K562 (cell line): ENCODE measurements around the gene MSI1. TPM values are rescaled to one million over a fixed set of nuclear protein-coding genes. Genes with fewer than 3 reads are reported as not detected.

Experiments
- ATAC-seq: fragments of 200-7000 bp; cut with Tn5 transposase; 3 replicates; pipeline ENCODE4 v1.9.1; 2020; ENCODE audit warnings: moderate library complexity
- BruUV-seq: library from RNA; stranded (reverse); fragments of 400-500 nt; replicated peaks from 2 replicates; lab custom pipeline; 2021; lab: Mats Ljungman, UMichigan
- CTCF ChIA-PET: fragments of 300-600 bp; formaldehyde crosslinking; extraction: SDS; loops from one replicate; lab custom pipeline; 2021; ENCODE audit warnings: low intra/inter-chr PET ratio; lab: Yijun Ruan, JAX
- POLR2A ChIA-PET: fragments of 300-600, 350-650 bp; sonication (Branson Sonifier 250); formaldehyde crosslinking; extraction: SDS; loops from one replicate; lab custom pipeline; 2021; ENCODE audit warnings: antibody characterized with exemption, inconsistent platforms; lab: Yijun Ruan, JAX
- DNase-seq, 4 experiments: peaks; one replicate each; pipeline versions ENCODE4 v3.0.0 to v3.0.0-alpha.2; 2011 to 2018; ENCODE audit warnings: low spot score in 3 of 4, mixed read lengths in 3 of 4; ENCODE audit errors: extremely low read depth in 1 of 4
- FAIRE-seq: peaks from 2 replicates; lab custom pipeline; 2011; peaks lifted over from hg19 to GRCh38; lab: Jason Lieb, UNC
- H2AFZ ChIP-seq: 2 replicates; pipeline ENCODE4 v1.6.0; 2011; ENCODE audit warnings: low read depth, low read length, control low read depth, inconsistent platforms
- H3K27ac ChIP-seq: fragments of 200-600 bp; 3 replicates; pipeline ENCODE4 v1.8.0; 2011; ENCODE audit warnings: low read depth, mild to moderate bottlenecking, control low read depth, inconsistent platforms, low read length, moderate library complexity, mixed read lengths; ENCODE audit errors: extremely low read depth
- H3K27me3 ChIP-seq, 2 experiments: fragments of 300-600 bp in 1 of 2; 2 replicates in 1 of 2; 3 replicates in 1 of 2; pipeline versions ENCODE4 v1.6.0 to v1.8.0; 2011; ENCODE audit warnings: inconsistent platforms in 2 of 2, low read length in 2 of 2, mild to moderate bottlenecking in 1 of 2, mixed read lengths in 1 of 2, moderate library complexity in 1 of 2; ENCODE audit not compliant: control insufficient read depth in 2 of 2, insufficient read depth in 2 of 2
- H3K36me3 ChIP-seq: fragments of 300-600 bp; 3 replicates; pipeline ENCODE4 v1.8.0; 2011; ENCODE audit warnings: mild to moderate bottlenecking, low read length, inconsistent platforms; ENCODE audit not compliant: control insufficient read depth, insufficient read depth
- H3K4me1 ChIP-seq, 2 experiments: fragments of 200-600 bp in 1 of 2; replicated peaks in 1 of 2; 2 replicates in 1 of 2; 3 replicates in 1 of 2; pipeline versions ENCODE4 v1.5.1 to v1.8.0; 2011; ENCODE audit warnings: inconsistent platforms in 2 of 2, low read length in 2 of 2, mild to moderate bottlenecking in 1 of 2, mixed read lengths in 1 of 2, moderate library complexity in 1 of 2; ENCODE audit not compliant: control insufficient read depth in 2 of 2, insufficient read depth in 2 of 2
- H3K4me2 ChIP-seq: 2 replicates; pipeline ENCODE4 v1.6.1; 2011; ENCODE audit warnings: low read length, control low read depth, inconsistent platforms, mixed read lengths; ENCODE audit not compliant: insufficient read depth
- H3K4me3 ChIP-seq: fragments of 200-600 bp; sonication (generic), shearing (Covaris generic); 2 replicates; pipeline ENCODE4 v1.5.1; 2016; ENCODE audit warnings: control low read depth, inconsistent platforms
- H3K79me2 ChIP-seq: fragments of 200-600 bp; 3 replicates; pipeline ENCODE4 v1.8.0; 2011; ENCODE audit warnings: low read length, inconsistent platforms; ENCODE audit not compliant: control insufficient read depth, insufficient read depth
- H3K9ac ChIP-seq, 2 experiments: 2 replicates each; pipeline versions ENCODE4 v1.6.0 to v1.6.1; 2011; ENCODE audit warnings: low read depth in 2 of 2, low read length in 2 of 2, control low read depth in 1 of 2, inconsistent platforms in 1 of 2, mild to moderate bottlenecking in 1 of 2, mixed read lengths in 1 of 2; ENCODE audit not compliant: insufficient read depth in 1 of 2
- H3K9me1 ChIP-seq: one replicate; pipeline ENCODE4 v1.6.0; 2011; ENCODE audit warnings: inconsistent platforms, mild to moderate bottlenecking, low read length, moderate library complexity; ENCODE audit not compliant: control insufficient read depth, insufficient read depth
- H3K9me3 ChIP-seq: replicated peaks from 2 replicates; pipeline ENCODE4 v1.5.1; 2011; ENCODE audit warnings: low read depth, low read length, inconsistent platforms; ENCODE audit not compliant: control insufficient read depth, insufficient read depth
- H4K20me1 ChIP-seq: replicated peaks from 2 replicates; pipeline ENCODE4 v1.6.1; 2011; ENCODE audit warnings: low read length, inconsistent platforms, mixed read lengths; ENCODE audit not compliant: control insufficient read depth, insufficient read depth
- ARID2 ChIP-seq: fragments of 450-650 bp; IDR thresholded peaks from 2 replicates; pipeline ENCODE4 v1.6.1; 2017; ENCODE audit warnings: antibody characterized with exemption, mild to moderate bottlenecking
- CLOCK ChIP-seq: fragments of 250-450 bp; sonication (Bioruptor Pico); IDR thresholded peaks from 2 replicates; pipeline ENCODE4 v1.4.0; 2020; ENCODE audit warnings: mild to moderate bottlenecking, moderate library complexity, borderline replicate concordance
- FOS ChIP-seq: IDR thresholded peaks from 3 replicates; pipeline ENCODE4 v1.6.1; 2011; ENCODE audit not compliant: insufficient read length; ENCODE audit errors: extremely low read depth
- NFIC ChIP-seq: fragments of 450-650 bp; IDR thresholded peaks from 2 replicates; pipeline ENCODE4 v1.6.1; 2017; ENCODE audit warnings: mild to moderate bottlenecking, inconsistent platforms
- PHTF2 ChIP-seq: fragments of 250-450 bp; sonication (Bioruptor Pico); IDR thresholded peaks from 2 replicates; pipeline ENCODE4 v1.5.0; 2021; ENCODE audit warnings: mild to moderate bottlenecking
- POLR3A ChIP-seq: IDR thresholded peaks from 2 replicates; pipeline ENCODE4 v1.6.1; 2011; ENCODE audit warnings: borderline replicate concordance, mild to moderate bottlenecking, moderate library complexity; ENCODE audit not compliant: insufficient read length, insufficient read depth; ENCODE audit errors: extremely low read depth
- PTTG1 ChIP-seq: fragments of 450-650 bp; IDR thresholded peaks from 2 replicates; pipeline ENCODE4 v1.6.1; 2016; ENCODE audit warnings: low read depth, mild to moderate bottlenecking, missing genetic modification characterization, missing compliant biosample characterization
- RCOR1 ChIP-seq, 2 experiments: IDR thresholded peaks; 2 replicates each; pipeline ENCODE4 v1.6.1; 2012; ENCODE audit warnings: low read depth in 2 of 2, low read length in 2 of 2, borderline replicate concordance in 1 of 2, improper control_type of control experiment in 1 of 2
- SRSF3 ChIP-seq: fragments of 200-400 bp; formaldehyde crosslinking; IDR thresholded peaks from 2 replicates; pipeline ENCODE4 v1.6.1; 2016; ENCODE audit warnings: mild to moderate bottlenecking, low read length, moderate library complexity; ENCODE audit not compliant: insufficient read depth
- ZNF239 ChIP-seq: fragments of 250-450 bp; sonication (Bioruptor Pico); IDR thresholded peaks from 2 replicates; pipeline ENCODE4 v1.4.0; 2020; ENCODE audit warnings: mild to moderate bottlenecking
- ZNF407 ChIP-seq: fragments of 450-650 bp; IDR thresholded peaks from 2 replicates; pipeline ENCODE4 v1.6.1; 2016; ENCODE audit warnings: low read depth
- WGBS: fragments of 100-300 bp; shearing (Covaris generic); methylation state at CpG from one replicate; pipeline ENCODE4 v1.1.6; 2016; ENCODE audit warnings: low coverage, mixed read lengths; ENCODE audit not compliant: insufficient coverage; ENCODE audit errors: missing lambda C conversion rate; 5-methylcytosine and 5-hydroxymethylcytosine counted together
- in situ Hi-C: fragments of 300-500 bp; cut with MboI; formaldehyde crosslinking; loops from 4 replicates; pipeline ENCODE4 v1.15.0; 2018; ENCODE audit warnings: inconsistent platforms, mixed read lengths
- intact Hi-C: fragments of 100-400 bp; cut with micrococcal nuclease; formaldehyde crosslinking; loops from 2 replicates; pipeline ENCODE4 v1.14.2; 2022
- polyA plus RNA-seq, 8 experiments: library from polyadenylated mRNA; depleted of rRNA in 4 of 8; stranded (reverse) in 5 of 8; unstranded in 3 of 8; fragments of >200 nt; fragmentation: Nextera tagmentation in 2 of 8; fragmentation: Illumina TruSeq in 1 of 8; extraction: Ambion mirVana in 2 of 8; extraction: Trizol in 1 of 8; gene quantifications; 2 replicates each; pipeline versions ENCODE4 v1.2.1 to v1.2.3, GENCODE V29; 2011 to 2014; ENCODE audit warnings: inconsistent platforms in 1 of 8, missing spikeins in 1 of 8
- total RNA-seq, 7 experiments: library from RNA; depleted of rRNA in 6 of 7; stranded (reverse); fragments of >200 nt in 6 of 7; fragmentation: Illumina TruSeq in 2 of 7; extraction: Trizol in 2 of 7; gene quantifications; 2 replicates each; pipeline versions ENCODE4 v1.2.1 to v1.2.3, GENCODE V29; 2011 to 2021; ENCODE audit warnings: low replicate concordance in 1 of 7

The MSI1 gene
- total and polyA plus RNA-seq, 9 of the 15 experiments (the other 6 are each of a cell fraction or from before 2014, with no cell fraction given) = 0.16 TPM; not detected in 8

GRCh38 chr12:120412421-120412820 is 43.5 kb upstream of the MSI1 start (continued):
- no peak for TF ChIP-seq ARID2
- no peak for TF ChIP-seq CLOCK (CRISPR knock-in tag)
- TF ChIP-seq RCOR1 (IDR thresholded peaks at IDR 0.05; ENCODE audit: borderline replicate concordance in 1 of 2, low read depth in 2 of 2, low read length in 2 of 2) = no peak

- no peak overlapping the region for H3K4me2 ChIP-seq
- no peak overlapping the region for H3K9ac ChIP-seq
- H3K4me1 ChIP-seq = peaks cover 0 to under 1% of the 10 kb centered on the region in 2 experiments; a peak in 2 of 5 replicates
- DNase-seq = no peak
- CTCF ChIA-PET = no interaction called here
- H4K20me1 ChIP-seq = no peaks in the 10 kb centered on the region
- no peak overlapping the region for H3K27ac ChIP-seq
- no peaks in the 10 kb centered on the region for H3K79me2 ChIP-seq
- 37% methylated on average over 11 of the region's 11 CpGs for WGBS
- ATAC-seq = no peak
- no peak overlapping the region for H2AFZ ChIP-seq
- POLR2A ChIA-PET = no interaction called here
- H3K9me3 ChIP-seq = no peaks in the 10 kb centered on the region
- BruUV-seq = no TSS peak
- in situ Hi-C loops (no loop called here), intact Hi-C loops (no loop called here)
- no peaks in the 10 kb centered on the region for H3K36me3 ChIP-seq
- FAIRE-seq = no peak
- H3K4me3 ChIP-seq = no peak overlapping the region
- H3K27me3 ChIP-seq = peaks cover 0 to 7% of the 10 kb centered on the region in 2 experiments; a peak in 2 of 5 replicates
- no peaks in the 10 kb centered on the region for H3K9me1 ChIP-seq
- TF ChIP-seq PTTG1 (tag) (no peak), ZNF407 (no peak), ZNF239 (CRISPR knock-in tag) (no peak), NFIC (no peak), FOS (no peak), PHTF2 (CRISPR knock-in tag) (no peak), SRSF3 (no peak), POLR3A (no peak)
Observed at GRCh38 chr12:120408771-120409170, 39.8 kb upstream of the MSI1 start.
